HG02938 (cell line): ENCODE measurements around the gene TREX2.

ENCODE experiments used
- ATAC-seq: cut with Tn5 transposase; IDR thresholded peaks from one replicate; pipeline ENCODE4 v1.9.1; 2021; ENCODE audit warnings: mild to moderate bottlenecking, moderate library complexity; ENCODE audit not compliant: unreplicated experiment

TREX2 gene

GRCh38 chrX:153476666-153477363 is 31.0 kb upstream of the TREX2 start:
- ATAC-seq: no peak

DNA sequence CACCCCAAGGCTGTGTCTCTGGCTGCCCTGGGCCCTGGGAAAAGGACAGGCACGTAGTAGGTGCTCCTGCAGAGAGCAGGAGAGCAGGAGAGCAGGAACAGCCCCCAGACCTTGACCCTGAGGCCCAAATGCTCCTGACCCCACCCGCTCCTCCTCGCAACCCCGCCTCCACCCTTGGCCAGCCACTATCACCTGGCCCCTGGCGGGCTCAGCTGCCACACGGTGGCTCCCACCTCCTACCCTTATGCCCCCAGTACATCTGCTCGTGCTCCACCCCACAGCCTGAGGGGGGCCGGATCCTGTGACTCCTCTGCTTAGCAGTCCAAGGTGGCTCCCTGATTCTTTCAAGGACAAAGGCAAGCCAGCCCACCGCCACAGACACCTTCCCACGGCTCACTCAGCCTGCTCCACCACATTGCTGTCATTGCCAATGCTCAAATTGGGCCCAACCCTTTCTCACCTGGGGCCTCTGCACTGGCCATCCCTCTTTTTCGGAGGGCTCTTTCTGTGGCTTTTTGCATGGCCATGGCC is 30.0 kb upstream of the TREX2 start:
- no peak for ATAC-seq

DNA sequence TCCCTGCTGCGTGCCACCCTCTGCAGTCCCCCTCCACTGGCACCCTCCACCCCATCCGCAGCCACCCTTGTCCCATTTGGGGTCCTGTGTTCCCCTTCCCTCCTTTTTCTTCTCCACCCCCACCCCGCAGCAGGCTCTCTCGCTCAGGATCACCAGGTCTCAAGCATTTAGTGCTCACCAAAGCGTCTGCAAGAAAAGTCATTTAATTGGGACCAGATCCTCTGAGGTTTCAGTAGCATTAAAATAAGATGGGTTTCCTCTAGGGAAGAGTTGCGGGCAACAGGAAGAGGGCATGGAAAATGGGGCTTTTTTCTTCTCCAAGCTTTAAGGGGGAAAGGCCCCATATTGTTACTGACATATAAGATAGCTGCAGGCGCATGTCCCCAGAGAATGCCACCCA is 29.4 kb upstream of the TREX2 start:
- no peak for ATAC-seq

- no peak for ATAC-seq
These were observed 28.9 kb upstream of the TREX2 start for GRCh38 chrX:153474718-153475117.

DNA sequence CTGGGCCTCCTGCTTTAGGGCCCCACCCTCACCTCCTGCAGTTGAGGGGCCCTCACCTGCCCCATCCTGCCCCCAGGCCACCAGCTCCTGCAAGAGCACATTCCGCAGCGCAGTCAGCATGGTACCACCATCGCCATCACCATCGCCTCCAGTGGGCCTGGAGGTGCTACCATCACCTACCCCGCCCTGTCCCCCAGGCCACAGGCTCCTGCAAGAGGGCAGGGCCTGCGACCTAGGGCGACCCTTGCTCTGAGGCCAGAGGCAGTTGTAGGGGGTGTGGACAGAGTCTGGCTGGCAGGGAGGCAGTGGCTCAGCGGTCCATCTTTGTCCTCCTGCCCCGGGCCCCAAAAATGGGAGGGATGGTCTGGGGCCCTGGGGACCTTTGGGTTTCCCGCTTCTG is 28.4 kb upstream of the TREX2 start:
- ATAC-seq: no peak

GRCh38 chrX:153473126-153473525 is 27.3 kb upstream of the TREX2 start:
- no peak for ATAC-seq

DNA sequence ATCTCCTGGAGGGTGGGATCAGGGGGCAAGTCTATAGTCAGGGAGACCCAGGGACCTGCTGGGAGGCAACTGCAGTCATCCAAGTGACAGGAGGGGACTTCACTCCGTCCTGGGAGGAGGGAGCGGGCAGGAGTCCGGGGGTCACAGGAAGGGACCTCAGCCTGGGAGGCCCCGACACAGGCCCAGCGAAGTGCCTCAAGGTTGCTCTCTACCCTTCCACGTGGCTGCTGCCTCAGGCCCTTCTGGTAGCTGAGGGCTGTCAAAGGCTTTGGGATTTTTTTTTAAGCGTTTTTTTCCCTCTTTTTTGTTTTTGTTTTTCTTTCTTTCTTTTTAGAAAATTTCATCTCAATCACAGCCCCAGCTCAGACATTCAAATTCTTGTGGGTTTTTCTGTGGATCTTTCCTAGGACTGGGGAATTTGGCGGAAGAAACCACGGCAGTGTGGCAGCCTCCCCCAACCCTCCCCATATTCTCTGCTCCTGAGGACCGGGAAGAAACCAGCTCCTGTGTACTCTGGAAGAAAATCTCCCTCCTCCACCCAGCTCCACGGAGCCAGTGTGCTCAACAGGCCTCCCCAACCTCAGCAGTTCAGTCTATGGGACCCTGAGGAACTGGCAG is 25.9 kb upstream of the TREX2 start:
- no peak for ATAC-seq

DNA sequence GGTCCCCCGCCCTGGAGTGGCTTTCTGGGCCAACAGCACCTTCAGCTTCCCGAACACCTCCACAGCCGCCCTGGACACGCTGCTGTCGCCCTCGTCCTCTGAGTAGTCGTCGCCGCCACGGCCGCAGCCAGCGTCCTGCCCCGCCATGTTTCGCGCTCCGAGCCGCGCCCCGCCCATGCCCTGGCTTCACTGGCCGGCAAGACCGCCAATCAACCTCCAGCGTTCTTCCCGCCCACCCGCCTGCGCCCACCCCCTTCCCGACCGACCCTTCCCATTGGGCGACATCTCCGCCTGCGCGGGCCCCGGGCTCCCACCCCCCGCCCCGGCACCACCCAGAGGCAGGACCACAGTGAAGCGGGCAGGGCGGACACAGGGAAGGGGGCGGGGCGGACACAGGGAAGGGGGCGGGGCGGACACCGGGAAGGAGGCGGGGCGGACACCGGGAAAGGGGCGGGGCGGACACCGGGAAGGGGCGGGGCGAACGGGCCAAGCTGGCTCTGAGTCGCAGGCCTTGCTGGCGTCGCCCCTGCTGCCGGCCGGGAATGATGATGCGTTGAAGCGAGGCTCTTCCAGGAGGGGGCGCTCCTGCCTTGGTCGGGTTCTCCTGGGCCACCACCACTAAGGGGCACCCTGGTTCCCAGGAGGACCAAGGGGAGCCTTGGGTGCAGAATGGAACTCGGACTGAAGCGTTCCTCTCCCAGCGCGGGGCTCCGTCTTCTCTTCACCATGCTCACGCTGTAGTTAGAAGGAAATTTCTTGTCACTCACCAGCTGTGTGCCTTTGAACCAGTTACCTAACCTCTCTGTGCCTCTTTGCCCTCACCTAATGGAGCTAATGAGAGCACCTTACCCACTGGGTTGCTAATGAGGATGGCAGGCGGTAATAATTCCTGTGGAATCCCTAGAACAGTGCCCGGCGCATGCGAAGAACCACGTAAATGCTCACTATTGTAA is 24.8 kb upstream of the TREX2 start, which contains the start of gene HAUS7:
HAUS7 (minus strand) TSS at position 166 of the 953 bp plus-strand sequence; CDS start at position 147, 19 bp downstream.
- ATAC-seq: peak; percentile 75

DNA sequence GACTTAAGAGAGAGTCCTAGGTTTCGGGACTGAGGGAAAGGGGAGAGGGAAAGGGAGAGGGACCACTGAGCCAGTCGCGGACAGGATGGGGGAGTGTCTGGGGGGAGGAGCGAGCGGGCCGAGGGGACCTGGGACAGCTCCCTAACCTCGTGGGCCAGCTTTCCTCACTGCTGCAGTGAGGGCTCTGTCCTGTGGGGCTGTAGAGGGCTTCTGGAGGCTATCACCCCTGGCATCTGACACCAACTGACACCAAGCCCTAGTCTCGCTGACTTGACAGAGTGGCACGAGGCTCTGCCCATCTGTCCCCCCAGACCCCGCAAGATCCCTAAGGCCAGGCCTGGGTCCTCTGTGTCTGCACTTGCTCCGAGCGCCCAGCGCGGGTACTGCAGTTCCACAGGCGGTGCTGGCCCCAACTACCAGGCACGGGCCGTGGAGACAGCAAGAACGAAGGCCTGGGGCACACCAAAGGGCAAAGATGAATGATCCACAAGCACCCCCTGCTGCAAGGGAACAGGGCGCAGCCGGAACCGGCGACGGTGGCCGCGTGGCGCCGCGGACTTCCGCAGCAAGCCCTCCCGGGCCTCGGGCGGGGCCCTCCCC is 24.1 kb upstream of the TREX2 start:
- peak; percentile 36 for ATAC-seq

DNA sequence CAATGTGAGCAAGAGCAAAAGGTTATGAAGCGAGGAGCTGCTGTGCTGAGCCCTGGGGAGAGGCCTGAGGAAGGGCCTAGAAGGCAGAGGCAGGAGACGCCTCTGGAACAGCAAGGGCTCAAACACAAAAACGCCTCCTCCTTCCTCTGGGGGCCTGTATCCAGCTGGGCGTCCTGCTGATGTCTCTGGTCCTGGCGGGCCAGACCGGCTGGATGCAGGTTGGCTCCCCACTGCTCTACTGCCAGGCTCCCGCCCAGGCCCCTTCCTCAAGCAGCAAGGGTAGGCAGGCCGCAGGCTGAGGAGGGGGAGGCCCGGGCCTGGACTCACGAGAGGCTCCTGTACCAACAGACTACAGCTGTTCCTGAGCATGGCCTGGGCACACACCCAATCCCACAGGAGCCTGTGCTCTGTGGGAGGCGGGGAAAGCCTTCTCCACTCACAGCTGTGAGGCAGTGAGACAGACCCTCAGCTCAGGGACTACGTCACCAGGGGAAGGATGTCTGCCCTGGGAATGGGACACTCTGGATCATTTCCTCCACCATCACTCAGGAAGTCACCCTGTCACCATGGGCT is 22.2 kb upstream of the TREX2 start:
- no peak for ATAC-seq

- no peak for ATAC-seq
These were observed 20.0 kb upstream of the TREX2 start for GRCh38 chrX:153465691-153466380.

DNA sequence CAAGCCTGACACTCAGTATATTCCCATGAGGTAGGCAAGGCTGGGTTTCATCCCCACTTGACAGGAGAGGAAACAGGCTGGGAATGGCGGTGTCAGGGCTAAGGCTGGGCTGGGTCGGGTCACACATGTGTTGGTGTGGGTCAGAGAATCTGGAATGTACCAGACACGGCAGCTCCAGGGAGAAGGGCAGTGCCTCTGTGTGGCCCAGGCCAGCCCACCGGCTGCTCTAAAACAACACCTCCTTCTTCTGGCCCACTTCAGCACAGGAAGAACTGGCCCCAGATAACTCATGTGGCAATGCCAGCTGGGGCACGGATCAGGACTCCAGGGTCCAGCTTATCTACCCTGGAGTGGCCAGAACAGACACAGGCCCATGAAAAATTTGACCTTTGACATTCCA is 18.3 kb upstream of the TREX2 start:
- no peak for ATAC-seq

DNA sequence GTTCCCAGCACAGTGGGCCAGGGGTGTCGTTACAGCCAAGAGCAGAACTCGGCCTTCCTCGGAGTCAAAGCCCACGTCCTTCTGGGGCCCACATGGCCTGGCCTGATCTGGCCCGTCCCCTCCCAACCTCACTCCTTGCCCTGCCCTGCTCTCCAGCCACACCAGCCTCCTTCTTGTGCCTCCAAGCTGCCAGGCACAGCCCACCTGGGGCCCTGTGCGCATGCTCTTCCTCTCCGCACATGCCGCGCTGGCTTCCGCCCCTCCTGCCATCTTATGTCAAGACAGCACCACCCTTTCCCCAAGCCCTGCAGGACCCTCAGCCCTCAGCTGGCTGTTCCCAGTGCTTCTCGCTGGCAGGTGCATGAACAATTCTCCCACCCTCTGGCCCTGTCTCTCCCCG is 17.7 kb upstream of the TREX2 start:
- ATAC-seq: no peak

DNA sequence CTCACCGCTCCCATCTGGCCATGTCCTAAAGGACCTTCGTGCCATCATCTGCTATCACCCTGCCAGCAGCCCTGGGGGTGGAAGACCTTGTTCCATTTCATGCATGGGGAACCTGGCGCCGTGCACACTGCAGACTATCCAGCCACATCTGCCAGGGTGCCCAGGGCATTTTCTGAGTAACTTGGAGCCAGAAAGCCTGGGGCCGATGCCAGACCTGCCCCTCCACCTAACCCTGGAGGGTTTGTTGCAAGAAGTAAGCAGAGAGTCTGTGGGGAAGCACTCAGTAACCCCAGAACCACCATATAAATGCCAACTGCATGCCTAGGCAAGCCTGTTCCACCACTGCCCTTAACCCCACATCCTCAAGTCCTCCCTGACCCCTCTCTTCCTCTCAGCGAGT is 17.2 kb upstream of the TREX2 start:
- ATAC-seq: no peak

- ATAC-seq: no peak
These were observed 16.4 kb upstream of the TREX2 start for GRCh38 chrX:153462291-153462690.

DNA sequence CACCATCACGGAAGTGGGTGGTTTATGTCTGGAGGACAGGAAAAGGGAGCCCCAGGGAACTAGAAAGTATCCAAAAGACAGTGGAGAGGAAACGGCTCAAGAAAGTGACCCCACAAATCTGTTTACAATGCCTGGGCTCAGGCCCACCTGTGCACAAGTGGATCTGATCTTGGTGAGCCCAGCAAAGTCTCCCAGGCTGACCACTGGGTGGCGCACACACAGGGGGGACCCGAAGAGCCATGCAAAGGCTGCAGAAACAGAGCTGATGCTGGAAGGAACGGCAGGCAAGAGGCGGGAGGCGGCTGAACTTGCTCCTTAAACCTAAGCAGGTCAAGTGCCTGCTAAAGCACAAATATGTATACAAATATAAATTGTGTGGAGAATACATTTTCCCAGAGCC is 15.0 kb upstream of the TREX2 start:
- no peak for ATAC-seq

DNA sequence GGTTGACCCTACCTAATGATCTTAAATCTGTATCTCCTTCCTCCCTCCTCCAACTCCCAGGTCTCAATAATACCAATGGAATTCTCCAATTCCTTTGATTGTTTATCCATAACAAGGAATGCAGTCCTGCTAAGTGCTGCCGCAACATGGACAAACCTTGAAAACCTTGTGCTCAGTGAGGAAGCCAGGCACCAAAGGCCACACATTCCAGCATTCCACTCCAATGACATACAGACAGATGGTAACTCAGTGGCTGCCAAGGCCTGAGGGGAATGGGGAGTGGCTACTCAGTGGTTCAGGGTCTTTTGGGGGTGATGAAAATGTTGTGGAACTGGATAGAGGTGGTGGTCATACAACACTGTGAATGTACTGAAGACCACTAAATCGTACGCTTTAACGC is 14.1 kb upstream of the TREX2 start:
- ATAC-seq: no peak

DNA sequence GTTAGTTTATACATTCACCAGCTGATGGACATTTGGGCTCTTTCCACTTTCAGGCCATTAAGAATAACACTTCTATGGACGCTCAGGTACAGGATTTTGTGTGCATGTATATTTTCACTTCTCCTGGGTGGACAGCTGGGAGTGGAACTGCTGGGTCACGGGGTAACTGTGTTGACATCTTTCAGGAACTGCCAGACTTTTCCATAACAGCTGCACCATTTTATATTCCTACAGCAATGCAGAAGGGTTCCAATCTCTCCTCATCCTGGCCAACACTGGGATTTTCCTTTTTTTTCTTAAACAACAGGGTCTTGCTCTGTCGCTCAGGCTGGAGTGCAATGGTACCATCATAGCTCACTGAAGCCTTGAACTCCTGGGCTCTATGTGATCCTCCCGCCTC is 12.6 kb upstream of the TREX2 start:
- no peak for ATAC-seq

- no peak for ATAC-seq
These were observed 12.1 kb upstream of the TREX2 start for GRCh38 chrX:153457827-153458466.
